Measurements from ENCODE around the gene CRB3. TPM values are rescaled to one million over a fixed set of nuclear protein-coding genes. Genes with fewer than 3 reads are reported as not detected.
"Not testable (repeated sequence)": the region's sequence is repeated elsewhere in the genome, so short reads cannot be mapped to it uniquely, and the experiment has no call there.

CRB3 gene, protein sequence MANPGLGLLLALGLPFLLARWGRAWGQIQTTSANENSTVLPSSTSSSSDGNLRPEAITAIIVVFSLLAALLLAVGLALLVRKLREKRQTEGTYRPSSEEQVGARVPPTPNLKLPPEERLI
- 21.8 TPM for polyA plus RNA-seq (ENCODE audit: insufficient read length)
- long read RNA-seq, donor 1, transcript CRB3-201 (3 exons, 631 nt): minor isoform, 6 of 19 reads
- long read RNA-seq, donor 1, transcript CRB3-204 (4 exons, 1,078 nt): major isoform, 10 of 19 reads
- long read RNA-seq, donor 1, partial matches to known transcripts: 0 of 19 reads
- long read RNA-seq, donor 1, other reads (novel, unspliced or antisense): 0 of 19 reads
- long read RNA-seq, donor 2, transcript CRB3-204 (4 exons, 1,078 nt): major isoform, 8 of 14 reads
- long read RNA-seq, donor 2, partial matches to known transcripts: 0 of 14 reads
- long read RNA-seq, donor 2, other reads (novel, unspliced or antisense): 0 of 14 reads
- long read RNA-seq, donor 3, partial matches to known transcripts: 0 of 9 reads
- long read RNA-seq, donor 3, other reads (novel, unspliced or antisense): 0 of 9 reads
- long read RNA-seq, donor 4, partial matches to known transcripts: 0 of 1 reads
- long read RNA-seq, donor 4, other reads (novel, unspliced or antisense): 0 of 1 reads
- long read RNA-seq, donor 5, transcript CRB3-201 (3 exons, 631 nt): minor isoform, 7 of 34 reads
- long read RNA-seq, donor 5, transcript CRB3-204 (4 exons, 1,078 nt): major isoform, 13 of 34 reads
- long read RNA-seq, donor 5, transcript CRB3-202 (5 exons, 733 nt): minor isoform, 5 of 34 reads
- long read RNA-seq, donor 5, partial matches to known transcripts: 9 of 34 reads
- long read RNA-seq, donor 5, other reads (novel, unspliced or antisense): 0 of 34 reads
- long read RNA-seq, donor 6, transcript CRB3-202 (5 exons, 733 nt): major isoform, 6 of 12 reads
- long read RNA-seq, donor 6, partial matches to known transcripts: 0 of 12 reads
- long read RNA-seq, donor 6, other reads (novel, unspliced or antisense): 0 of 12 reads
- long read RNA-seq, donor 7, transcript CRB3-201 (3 exons, 631 nt): major isoform, 7 of 15 reads
- long read RNA-seq, donor 7, transcript CRB3-204 (4 exons, 1,078 nt): minor isoform, 6 of 15 reads
- long read RNA-seq, donor 7, partial matches to known transcripts: 0 of 15 reads
- long read RNA-seq, donor 7, other reads (novel, unspliced or antisense): 0 of 15 reads
- long read RNA-seq, donor 8, partial matches to known transcripts: 0 of 5 reads
- long read RNA-seq, donor 8, other reads (novel, unspliced or antisense): 0 of 5 reads

DNA sequence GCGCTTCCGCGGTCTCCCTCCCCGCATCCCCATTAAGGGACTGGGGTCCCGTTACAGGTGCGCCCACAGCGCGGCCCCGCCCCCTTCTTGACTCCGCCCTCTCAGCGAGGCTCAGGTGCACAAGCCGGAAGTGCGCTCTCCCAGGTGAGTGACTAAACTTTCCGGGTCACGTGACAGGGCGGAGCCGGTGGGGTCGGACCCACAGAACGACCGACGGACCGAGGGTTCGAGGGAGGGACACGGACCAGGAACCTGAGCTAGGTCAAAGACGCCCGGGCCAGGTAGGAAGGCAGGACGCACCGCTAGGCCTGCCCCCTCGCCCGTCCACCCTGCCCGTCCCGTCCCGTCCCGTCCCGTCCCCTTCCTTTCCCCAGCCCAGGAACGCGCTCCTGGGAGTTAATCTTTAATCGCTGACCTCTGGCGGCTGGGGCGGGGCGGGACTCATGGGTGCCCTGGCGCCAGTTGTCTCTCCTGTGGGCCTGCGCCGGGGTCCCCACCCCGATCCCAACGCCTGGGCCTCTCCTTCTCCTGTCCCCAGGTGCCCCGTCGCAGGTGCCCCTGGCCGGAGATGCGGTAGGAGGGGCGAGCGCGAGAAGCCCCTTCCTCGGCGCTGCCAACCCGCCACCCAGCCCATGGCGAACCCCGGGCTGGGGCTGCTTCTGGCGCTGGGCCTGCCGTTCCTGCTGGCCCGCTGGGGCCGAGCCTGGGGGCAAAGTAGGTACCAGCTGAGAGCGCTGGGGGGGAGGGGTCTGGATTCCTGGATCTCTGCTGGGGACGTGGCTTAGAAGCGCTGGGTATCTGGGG is at the start of gene CRB3:
Gene CRB3 (plus strand): TSS at position 202 of the 804 bp plus-strand sequence. CDS start 431 bp downstream, at position 633.
- peak; percentile 68 for DNase-seq

DNA sequence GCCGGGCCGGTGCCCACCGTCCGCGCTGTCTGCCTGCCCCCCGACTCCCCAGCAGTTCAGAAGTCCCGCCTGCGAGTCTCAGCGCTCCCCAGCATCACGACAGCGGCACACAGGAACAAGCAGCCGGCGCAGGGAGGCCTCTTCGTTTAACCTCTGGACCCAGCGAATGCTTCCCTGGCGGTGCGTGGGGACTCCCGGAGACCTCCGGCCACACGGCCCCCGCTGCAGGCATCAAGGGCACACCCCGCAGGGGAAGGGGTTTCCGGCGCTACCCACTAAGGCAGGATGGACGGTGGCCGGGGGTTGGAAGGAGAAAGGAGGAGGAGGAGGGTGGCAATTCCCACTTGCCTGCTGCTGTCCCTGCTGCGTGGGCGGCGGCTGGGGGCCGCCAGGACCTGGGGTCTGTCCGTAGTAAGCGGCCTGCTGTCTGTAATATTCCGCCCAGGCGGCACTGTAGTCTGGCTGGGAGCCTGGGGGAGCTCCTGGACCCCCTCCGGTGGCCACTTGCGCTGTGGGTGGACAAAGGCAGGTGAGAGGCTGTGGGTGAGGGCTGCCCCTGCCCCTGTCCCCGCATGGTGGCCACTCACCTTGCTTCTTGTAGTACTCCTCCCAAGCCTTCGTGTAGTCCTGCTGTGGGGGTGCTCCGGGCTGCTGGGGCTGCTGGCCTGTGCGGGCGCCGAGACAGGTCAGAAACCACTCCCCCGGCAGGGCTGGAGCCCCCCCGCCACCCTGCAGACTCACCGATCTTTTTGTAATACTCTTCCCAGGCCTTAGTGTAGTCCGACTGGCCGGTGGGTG is 49.1 kb upstream of the CRB3 start:
- DNase-seq: no peak

DNA sequence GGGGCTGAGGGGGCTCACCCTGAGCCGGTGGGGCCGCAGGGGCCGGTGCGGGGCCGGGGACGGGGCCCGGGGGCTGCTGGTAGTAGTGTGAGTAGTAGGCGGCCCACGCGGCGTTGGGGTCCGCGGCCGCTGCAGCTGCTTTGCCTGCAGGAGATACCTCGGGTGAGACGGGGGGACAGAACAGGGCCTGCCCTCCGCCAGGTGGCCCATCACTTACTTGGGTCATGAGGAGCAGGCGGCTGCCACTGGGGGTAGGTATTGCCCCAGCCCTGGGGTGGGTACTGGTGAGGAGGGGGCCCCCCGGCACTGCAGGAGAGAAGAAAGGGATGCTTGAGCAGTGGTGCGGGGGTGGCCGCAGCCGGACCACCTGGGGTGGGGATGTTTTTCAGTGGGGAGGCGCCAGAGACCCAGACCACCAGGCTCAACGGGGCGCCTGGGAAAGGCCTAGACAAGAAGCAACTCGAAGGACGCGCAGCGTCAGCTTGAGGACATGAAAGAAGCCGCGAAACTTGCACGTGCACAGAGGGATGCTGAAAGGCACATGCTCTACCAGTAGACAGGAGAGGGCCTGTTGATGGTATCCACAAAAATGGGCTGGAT is 48.4 kb upstream of the CRB3 start:
- no peak for DNase-seq

DNA sequence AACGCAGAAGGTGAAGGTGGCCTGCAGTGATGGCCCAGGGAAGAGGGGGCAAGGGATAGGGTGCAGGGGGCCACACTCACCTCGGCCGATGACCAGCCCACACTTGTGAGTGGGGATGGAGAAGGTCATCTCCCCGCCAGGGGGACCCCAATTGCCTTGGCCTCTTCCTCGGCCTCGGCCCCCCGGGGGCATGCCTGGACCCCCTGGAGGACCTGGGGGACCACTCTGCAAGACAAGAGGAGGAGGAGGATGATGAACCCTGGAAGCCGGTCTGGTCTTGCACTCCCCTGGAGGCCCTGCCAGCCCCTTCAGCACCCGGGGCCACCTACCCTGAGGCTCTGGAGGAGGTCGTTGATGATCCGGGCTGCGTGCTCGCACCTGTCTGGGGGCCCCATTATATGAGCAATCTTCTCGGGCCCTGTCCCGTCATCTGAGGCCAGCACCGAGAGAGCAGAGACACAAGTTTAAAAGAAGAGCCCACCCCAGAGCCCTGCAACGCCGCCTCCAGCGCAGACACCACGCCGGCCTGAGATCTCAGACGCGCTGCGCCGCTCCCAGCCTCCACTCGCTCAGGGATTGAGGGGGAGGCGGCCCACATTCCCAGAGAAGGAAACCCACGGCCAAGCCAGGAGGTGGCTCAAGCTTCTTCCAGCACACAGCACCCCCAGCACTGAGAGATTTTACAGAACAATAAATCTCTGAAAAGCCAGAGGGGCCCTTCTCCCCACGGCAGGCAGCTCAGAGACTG is 47.2 kb upstream of the CRB3 start:
- no peak for DNase-seq

DNA sequence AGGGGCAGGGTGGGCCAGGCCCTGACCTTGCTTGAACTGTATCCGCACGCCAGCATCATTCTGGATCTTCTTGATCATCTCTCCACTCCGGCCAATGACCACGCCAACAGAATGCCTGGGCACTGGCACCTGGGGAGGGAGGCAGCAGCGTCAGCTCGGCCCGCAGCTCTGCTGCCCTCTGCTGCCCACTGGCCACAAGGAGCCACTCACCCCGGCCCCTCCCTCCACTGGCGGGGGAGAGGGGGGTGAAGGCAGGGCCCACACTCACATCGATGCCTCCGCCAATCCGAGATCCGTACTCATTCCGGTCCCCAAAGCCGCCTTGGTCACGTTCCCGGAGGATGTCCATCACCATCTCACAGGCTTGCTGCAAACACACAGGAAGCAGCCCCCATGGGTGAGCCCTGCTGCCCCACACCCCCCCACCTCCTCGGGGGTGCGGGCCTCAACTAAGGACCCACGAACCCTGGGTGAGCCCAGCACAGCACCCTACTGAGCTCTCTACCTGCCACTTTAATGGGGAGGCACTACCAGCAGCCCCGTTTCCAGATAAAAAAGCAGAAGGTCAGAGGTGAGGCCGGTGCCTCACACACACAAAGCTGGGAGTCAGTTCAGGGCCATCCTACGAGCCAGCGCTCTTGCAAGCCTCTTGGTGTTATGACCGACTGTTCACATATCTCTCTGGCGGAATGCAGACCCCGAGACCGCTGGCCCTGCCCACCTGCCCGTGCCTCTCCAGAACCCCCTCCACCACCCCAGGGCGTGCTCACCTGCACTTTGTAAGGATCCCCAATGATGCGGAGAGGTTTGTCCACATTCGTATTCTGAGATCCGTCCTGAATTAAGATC is 46.1 kb upstream of the CRB3 start:
- no peak for DNase-seq

DNA sequence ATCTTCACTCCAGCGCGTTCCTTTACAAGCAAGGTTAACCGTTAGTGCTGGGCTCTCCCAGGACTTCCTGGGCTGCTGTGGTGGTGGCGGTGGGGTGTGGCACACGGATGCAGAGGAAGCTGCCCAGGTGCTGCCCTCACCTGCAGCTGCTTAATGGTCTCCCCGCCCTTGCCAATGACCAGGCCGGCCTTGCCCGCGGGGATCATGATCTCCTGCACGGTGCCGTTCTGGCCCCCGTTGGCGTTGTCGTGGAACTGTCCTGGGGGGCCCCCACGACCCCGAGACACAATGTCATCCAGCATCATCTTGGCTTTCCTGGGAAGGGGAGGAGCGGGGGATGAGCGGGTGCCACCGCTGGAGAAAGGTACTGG is 45.5 kb upstream of the CRB3 start:
- no peak for DNase-seq

DNA sequence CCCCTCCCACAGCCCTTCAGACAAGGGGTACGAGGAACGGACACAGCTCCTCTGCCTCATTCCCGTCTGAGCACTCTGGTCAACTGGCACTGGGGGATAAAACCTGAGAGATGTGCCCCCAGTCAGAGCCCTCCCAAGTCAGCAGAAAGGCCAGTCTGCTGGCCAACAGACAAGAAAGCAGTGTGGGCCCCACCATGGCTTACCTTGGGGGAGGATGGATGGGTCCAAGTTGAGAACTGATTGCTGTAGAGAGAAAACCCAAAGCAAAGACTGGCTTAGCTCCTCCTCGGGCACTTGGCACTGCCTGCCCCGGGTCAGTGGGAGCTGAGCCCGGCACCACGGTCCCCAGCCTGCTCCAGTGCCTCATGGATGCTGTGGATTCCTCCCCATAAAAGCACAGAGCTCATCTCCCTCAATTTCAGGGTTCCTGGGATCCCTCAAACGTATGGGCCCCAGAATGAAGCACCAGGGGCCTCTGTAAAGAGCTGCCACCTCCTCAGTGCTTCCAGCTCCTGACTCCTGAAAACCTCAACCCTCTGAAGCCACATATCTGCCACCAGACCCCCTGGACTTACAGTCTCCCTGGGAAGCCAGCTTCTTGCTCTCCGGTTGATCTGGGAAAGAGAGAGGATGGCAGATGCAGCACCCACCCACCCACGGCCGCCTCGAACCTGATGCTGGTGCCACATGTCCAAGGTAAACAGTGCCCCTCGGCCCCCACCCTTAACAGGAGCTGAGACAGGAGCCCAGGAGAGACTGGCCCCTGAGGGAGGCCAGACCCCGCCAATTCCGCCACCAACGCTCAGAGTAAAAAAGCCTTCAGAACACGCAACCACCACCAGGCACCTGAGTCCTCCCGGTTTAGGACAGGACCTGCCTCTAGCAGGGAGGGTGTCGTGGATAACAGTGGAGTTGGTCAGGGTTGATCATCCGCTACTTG is 42.7 kb upstream of the CRB3 start:
- DNase-seq: no peak

DNA sequence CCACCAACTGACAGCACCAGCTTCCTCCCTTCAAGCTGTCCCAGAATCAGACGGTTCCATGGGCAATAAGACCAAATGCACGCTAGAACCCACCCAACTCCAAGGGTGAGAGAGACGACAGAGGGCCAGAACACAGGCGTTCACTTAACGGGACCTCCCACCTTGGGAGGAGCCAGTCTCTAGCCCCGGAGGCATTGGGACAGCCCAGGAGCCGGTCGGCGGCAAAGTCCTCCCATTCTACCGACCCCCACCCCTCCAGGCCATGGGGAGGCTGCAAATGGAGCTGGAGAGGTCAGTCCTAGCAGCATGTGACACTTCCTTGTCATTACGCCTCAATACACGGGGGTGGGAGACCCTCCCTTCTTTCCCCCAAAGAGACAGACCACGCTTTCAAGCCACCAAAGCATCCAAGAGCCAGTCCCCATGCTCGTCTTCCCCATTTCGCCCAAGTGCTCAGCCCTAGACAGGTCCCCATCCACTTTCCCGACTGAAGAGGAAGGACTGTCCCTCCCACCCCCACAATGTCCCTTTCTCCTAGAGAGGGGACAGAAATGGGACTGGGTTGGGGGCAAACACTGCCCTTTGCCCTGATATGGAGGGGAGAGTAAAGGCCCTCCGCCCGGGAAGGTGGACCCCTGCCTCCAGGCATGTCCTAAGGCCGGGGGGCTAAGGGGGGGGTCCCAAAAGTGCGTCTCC is 40.4 kb upstream of the CRB3 start:
- no peak for DNase-seq

DNA sequence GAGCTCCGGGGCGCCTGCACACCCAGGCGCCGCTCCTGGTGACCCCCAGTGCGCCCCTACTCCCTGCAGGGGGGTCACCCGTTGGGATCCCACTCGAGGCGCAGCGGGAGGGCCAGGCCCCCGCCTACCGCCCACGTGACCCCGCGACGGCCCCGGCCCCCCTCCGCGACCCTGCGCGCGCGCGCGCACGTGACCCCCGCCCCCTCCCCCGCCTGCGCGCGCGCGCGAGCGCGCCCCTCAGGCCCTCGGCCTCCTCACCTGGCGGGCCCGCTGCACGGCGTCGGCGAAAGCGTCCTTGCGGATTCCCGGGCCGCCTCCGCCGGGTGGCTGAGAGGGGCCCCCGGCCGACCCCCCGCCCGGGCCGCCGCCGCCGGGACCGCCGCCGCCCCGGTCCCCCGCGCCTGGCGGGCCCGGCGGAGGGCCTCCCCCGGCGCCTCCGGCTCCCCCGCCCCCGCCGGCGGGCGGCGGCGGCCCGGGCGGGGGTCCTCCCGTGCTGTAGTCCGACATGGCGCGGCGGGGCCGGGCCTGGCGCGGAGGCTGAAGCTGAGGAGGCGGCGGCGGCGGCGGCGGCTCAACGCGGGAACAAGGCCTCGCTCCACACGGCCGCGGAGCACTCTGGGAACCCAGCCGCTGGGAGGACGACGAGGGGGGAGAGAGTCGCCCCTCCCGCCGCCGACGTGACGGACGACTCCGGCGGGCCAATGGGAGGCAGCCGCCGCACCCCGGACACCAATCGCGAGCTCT is 39.7 kb upstream of the CRB3 start, which contains the start of gene KHSRP:
Gene KHSRP (minus strand): TSS at position 617 of the 744 bp plus-strand sequence. CDS start 110 bp downstream, at position 507.
- no peak for DNase-seq

DNA sequence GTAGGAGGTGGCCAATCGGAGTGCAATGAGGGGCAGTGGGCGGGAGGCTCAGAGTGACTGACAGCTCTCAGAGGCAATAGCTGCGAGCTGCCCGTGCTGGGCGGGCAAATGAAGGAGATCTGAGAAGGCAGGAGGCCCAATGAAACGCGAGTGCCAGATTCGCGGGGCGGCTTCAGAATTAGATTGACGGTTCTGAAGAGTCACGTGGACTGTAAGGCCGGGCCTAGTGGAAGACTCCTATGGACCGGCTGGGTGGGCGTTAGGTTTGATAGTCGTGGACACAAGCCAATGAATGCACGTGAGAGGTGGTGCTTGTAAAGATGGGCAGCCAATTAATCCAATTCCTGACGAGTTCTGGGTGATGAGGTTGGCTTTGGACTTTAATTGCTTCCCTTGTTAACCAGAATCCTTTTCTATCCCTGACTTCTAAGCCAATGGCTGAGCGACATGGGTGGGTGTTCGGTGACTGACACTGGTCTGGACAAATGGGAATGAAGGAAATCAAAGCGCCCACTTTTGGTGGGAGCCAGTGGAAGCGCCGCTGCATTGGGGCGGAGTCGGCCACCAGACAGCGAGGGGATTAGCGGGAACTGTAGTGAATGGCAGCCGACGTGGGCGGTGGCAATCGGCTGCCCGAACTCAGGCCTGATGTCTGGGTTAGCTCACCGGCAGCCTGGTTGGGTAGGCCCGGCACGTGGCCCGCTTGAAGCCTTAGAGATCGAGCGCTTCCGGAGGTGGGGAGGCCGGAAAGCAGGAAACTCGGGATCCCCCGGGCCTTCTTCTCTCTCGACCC is 38.9 kb upstream of the CRB3 start:
- DNase-seq: peak; percentile 100

DNA sequence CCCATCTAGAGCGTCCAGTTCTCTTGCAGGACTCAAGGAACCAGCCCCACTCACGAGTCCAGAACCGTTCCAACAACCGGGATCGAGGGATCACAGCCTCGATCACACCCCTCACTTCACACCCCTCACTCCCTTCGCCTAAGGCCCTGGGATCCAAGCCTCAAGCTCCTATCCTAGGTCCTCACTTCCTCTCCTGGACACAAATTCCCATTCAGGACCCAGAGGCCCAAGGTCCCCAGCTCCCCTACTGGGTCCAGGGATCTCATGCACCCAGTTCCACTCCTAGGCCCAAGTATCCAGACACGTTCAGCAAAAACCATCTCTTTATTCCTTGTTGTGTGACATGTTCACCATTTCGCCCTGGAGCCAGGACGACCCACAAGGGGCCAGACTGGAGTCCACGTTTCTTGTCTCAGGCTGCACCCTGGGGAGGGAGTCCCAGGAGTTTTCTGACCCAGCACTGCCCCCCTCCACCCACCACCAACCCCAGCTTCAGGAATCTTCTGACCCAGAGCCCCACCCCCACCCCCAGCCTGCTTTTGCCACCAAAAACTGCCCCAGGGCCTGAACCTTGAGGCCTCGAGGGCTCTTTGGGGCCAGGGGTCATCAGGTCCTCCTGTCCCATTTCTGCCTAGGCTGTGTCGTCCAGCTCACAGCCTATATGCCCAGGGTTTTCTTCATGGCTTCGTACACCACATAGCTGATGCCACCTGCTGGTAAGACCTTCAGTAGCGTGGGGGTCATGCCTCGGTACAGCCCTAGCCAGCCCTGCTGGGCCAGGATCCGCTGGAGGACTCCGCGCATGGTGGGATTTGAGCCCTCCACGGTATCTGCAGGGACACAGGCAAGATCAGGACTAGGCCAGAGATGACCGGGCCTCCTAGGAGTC is 38.1 kb upstream of the CRB3 start:
- DNase-seq: no peak

DNA sequence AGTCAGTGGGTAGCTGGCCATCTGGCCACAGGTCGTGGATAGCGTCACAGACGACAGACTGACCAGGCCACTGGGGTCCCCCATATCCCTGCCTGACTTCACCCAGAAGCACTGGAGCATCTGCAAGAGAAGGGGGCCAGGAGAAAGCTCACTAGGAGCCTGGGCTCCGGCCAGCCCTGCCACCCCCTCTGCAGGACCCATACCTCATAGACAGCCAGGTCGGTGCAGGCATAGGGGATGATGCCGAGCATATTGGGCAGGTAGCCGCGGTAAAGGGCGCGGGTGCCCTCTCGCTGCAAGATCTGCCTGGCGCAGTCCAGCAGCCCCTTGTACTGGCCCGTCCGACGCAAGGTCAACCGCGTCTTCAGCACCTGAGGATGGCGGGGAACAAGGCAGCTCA is 36.9 kb upstream of the CRB3 start:
- no peak for DNase-seq

DNA sequence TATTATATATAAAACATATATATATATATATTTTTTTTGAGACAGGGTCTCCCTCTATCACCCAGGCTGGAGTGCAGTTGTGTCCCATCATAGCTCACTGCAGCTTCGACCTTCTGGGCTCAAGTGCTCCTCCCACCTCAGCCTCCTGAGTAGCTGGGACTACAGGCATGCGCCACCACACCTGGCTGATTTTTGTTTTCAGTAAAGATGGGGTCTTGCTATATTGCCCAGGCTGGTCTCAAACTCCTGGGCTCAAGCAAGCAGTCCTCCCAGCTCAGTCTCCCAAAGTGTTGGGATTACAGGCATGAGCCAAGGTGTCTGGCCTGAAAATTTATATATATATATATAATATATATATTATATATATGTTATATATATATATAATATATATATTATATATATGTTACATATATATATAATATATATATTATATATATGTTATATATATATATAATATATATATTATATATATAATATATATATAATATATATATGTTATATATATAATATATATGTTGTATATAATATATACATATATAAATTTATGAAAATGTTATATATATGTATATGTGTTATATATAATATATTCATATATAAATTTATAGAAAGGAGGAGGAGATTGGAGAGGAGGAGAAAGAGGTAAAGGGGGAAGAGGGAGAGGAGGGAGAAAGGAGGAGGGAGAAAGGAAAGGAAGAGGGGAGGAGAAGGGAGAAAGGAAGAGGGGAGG is 35.2 kb upstream of the CRB3 start:
- not testable (repeated sequence) for DNase-seq
